OCI-LY7 (cell line): ENCODE results near the gene LSAMP. TPM values are rescaled to one million over a fixed set of nuclear protein-coding genes. Genes with fewer than 3 reads are reported as not detected.

Source experiments
- BruUV-seq: library from RNA; stranded (reverse); fragments of 400-500 nt; replicated peaks from 2 replicates; lab custom pipeline; 2021; lab: Mats Ljungman, UMichigan
- CTCF ChIA-PET: fragments of 300-600 bp; sonication (Branson Sonifier 250); formaldehyde crosslinking; loops from one replicate; lab custom pipeline; 2022; ENCODE audit warnings: antibody characterized with exemption; ENCODE audit not compliant: unreplicated experiment; lab: Charles Lee
- POLR2A ChIA-PET: fragments of 300-600 bp; sonication (Branson Sonifier 250); formaldehyde crosslinking; loops from one replicate; lab custom pipeline; 2022; ENCODE audit warnings: antibody characterized with exemption; lab: Charles Lee
- DNase-seq: peaks from one replicate; pipeline ENCODE4 v3.0.0-alpha.2; 2015; ENCODE audit warnings: low spot score
- H2AFZ ChIP-seq: fragments of 200-600 bp; sonication (generic), shearing (Covaris generic); 2 replicates; pipeline ENCODE4 v1.6.1; 2014; ENCODE audit warnings: mild to moderate bottlenecking, antibody characterized with exemption, low read length, moderate library complexity
- H3K27ac ChIP-seq: fragments of 200-600 bp; sonication (generic); 2 replicates; pipeline ENCODE4 v1.5.1; 2014; ENCODE audit warnings: mixed run types, low read depth, mild to moderate bottlenecking, moderate library complexity, low read length, inconsistent platforms; ENCODE audit not compliant: poor library complexity, severe bottlenecking
- H3K36me3 ChIP-seq: fragments of 200-600 bp; sonication (generic); 2 replicates; pipeline ENCODE4 v1.6.1; 2014; ENCODE audit warnings: mild to moderate bottlenecking, antibody characterized with exemption, low read length, moderate library complexity, mixed read lengths; ENCODE audit not compliant: insufficient read depth
- H3K4me1 ChIP-seq: fragments of 200-600 bp; sonication (generic); 2 replicates; pipeline ENCODE4 v1.5.1; 2014; ENCODE audit warnings: mild to moderate bottlenecking, low read length; ENCODE audit not compliant: insufficient read depth, poor library complexity, severe bottlenecking
- H3K4me2 ChIP-seq: fragments of 200-600 bp; sonication (generic); 2 replicates; pipeline ENCODE4 v1.6.1; 2014; ENCODE audit warnings: mild to moderate bottlenecking, low read length
- H3K4me3 ChIP-seq: fragments of 200-600 bp; sonication (generic); 2 replicates; pipeline ENCODE4 v1.5.1; 2014; ENCODE audit warnings: mild to moderate bottlenecking, low read depth, low read length; ENCODE audit not compliant: poor library complexity, severe bottlenecking
- H3K79me2 ChIP-seq: fragments of 200-600 bp; sonication (generic); 2 replicates; pipeline ENCODE4 v1.6.1; 2016; ENCODE audit warnings: low read depth, mild to moderate bottlenecking, low read length, moderate library complexity, mixed read lengths; ENCODE audit not compliant: insufficient read depth
- H3K9me2 ChIP-seq: fragments of 200-600 bp; sonication (generic); 2 replicates; pipeline ENCODE4 v1.6.1; 2016; ENCODE audit warnings: mild to moderate bottlenecking, low read length, mixed read lengths; ENCODE audit not compliant: insufficient read depth
- H3K9me3 ChIP-seq: fragments of 200-600 bp; sonication (generic); 2 replicates; pipeline ENCODE4 v1.6.1; 2014; ENCODE audit warnings: mild to moderate bottlenecking, mixed run types, low read length, mixed read lengths
- H4K20me1 ChIP-seq: fragments of 200-600 bp; sonication (generic); 2 replicates; pipeline ENCODE4 v1.6.1; 2014; ENCODE audit warnings: mild to moderate bottlenecking, antibody characterized with exemption, low read length, moderate library complexity, mixed read lengths; ENCODE audit not compliant: insufficient read depth
- CTCF ChIP-seq: fragments of 200-600 bp; sonication (generic); conservative IDR thresholded peaks from 2 replicates; pipeline ENCODE4 v1.5.1; 2014; ENCODE audit warnings: mild to moderate bottlenecking, antibody characterized with exemption, low read length, moderate library complexity, mixed read lengths
- EZH2phosphoT487 ChIP-seq: fragments of 200-600 bp; sonication (generic); IDR thresholded peaks from 2 replicates; pipeline ENCODE4 v1.6.1; 2018; ENCODE audit warnings: low read depth, borderline replicate concordance, mild to moderate bottlenecking, mixed run types, antibody characterized with exemption, low read length, moderate library complexity, mixed read lengths
- intact Hi-C: fragments of 100-400 bp; cut with micrococcal nuclease; formaldehyde crosslinking; loops from one replicate; pipeline ENCODE4 v1.10.0; 2022; ENCODE audit not compliant: unreplicated experiment
- total RNA-seq, 2 experiments: library from RNA; depleted of rRNA in 1 of 2; stranded (reverse); fragments of >200 nt in 1 of 2; shearing (Covaris generic) in 1 of 2; gene quantifications; 2 replicates each; pipeline ENCODE4 v1.2.3, GENCODE V29; 2014 to 2022

LSAMP gene
- total RNA-seq, 2 experiments from 2014 or later = 1.4 TPM; not detected in 1

GRCh38 chr3:115977866-115978265 lies 467.4 kb downstream of the LSAMP start:
- TF ChIP-seq EZH2phosphoT487 = no peak
- no peak for TF ChIP-seq CTCF
- no peaks in the 10 kb centered on the region for H3K4me1 ChIP-seq
- H3K9me3 ChIP-seq = no peaks in the 10 kb centered on the region
- H3K4me3 ChIP-seq = no peak overlapping the region
- no peaks in the 10 kb centered on the region for H3K79me2 ChIP-seq
- DNase-seq = no peak
- no peak overlapping the region for H3K4me2 ChIP-seq
- no TSS peak for BruUV-seq
- no peaks in the 10 kb centered on the region for H3K9me2 ChIP-seq
- H3K27ac ChIP-seq = no peak overlapping the region
- no peaks in the 10 kb centered on the region for H4K20me1 ChIP-seq
- H3K36me3 ChIP-seq = no peaks in the 10 kb centered on the region
- CTCF ChIA-PET = no interaction called here
- intact Hi-C loops = no loop called here
- POLR2A ChIA-PET = no interaction called here
- H2AFZ ChIP-seq = no peak overlapping the region

GRCh38 chr3:115975796-115976195 lies 469.5 kb downstream of the LSAMP start:
- Histone ChIP-seq H3K4me2 (no peak overlapping the region), H3K79me2 (no peaks in the 10 kb centered on the region), H3K9me2 (no peaks in the 10 kb centered on the region), H3K36me3 (no peaks in the 10 kb centered on the region), H3K4me3 (no peak overlapping the region), H4K20me1 (no peaks in the 10 kb centered on the region), H3K4me1 (no peaks in the 10 kb centered on the region), H3K9me3 (no peaks in the 10 kb centered on the region), H2AFZ (no peak overlapping the region), H3K27ac (no peak overlapping the region)
- no peak for DNase-seq
- POLR2A ChIA-PET = interaction anchor here (0.5 kb wide), 1 partner anchor 96 kb away, joined by 7 read pairs; no protein-coding TSS in a partner anchor
- intact Hi-C loops = no loop called here
- CTCF ChIA-PET = no interaction called here
- TF ChIP-seq CTCF (no peak), EZH2phosphoT487 (no peak)
- BruUV-seq = no TSS peak

GRCh38 chr3:115975353-115975752 lies 469.9 kb downstream of the LSAMP start:
- no peak overlapping the region for H3K4me2 ChIP-seq
- no peak for TF ChIP-seq EZH2phosphoT487
- TF ChIP-seq CTCF = no peak
- ChIA-PET CTCF (no interaction called here), POLR2A (no interaction called here)
- no TSS peak for BruUV-seq
- intact Hi-C loops = no loop called here
- no peaks in the 10 kb centered on the region for H3K4me1 ChIP-seq
- DNase-seq = no peak
- H3K27ac ChIP-seq = no peak overlapping the region
- H3K9me3 ChIP-seq = no peaks in the 10 kb centered on the region
- no peaks in the 10 kb centered on the region for H3K79me2 ChIP-seq
- no peaks in the 10 kb centered on the region for H4K20me1 ChIP-seq
- no peaks in the 10 kb centered on the region for H3K36me3 ChIP-seq
- no peak overlapping the region for H2AFZ ChIP-seq
- H3K9me2 ChIP-seq = no peaks in the 10 kb centered on the region
- H3K4me3 ChIP-seq = no peak overlapping the region
